ENCODE results near the gene GORAB. TPM values are rescaled to one million over a fixed set of nuclear protein-coding genes. Genes with fewer than 3 reads are reported as not detected.

Gene GORAB
- total and polyA plus RNA-seq, 2 of the 13 experiments (the other 11 are each of a cell fraction or from before 2014, with no cell fraction given): 6.6 to 9.2 TPM

DNA sequence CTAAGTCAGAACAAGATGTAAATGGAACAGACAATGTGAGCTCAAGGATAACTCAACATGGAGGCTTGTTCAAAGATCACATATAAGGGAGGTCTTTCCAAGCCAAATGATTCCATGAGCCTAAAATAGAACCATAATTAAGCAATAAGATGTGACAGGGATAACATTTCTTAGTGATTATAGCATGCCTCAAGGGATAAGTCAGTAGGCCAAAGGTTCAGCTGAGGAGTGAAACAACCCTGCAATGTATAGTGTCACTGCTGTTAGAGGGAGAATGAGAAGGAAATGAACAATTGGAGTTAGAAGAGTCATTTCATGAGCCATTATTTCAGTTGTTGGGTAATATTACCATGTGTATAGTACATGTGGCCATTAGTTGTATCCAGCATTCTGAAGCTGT lies 25.0 kb downstream of the GORAB start:
- H3K27me3 ChIP-seq (ENCODE audit: control insufficient read depth in 1 of 2, insufficient read depth in 2 of 2, low read length in 2 of 2): no peaks in the 10 kb centered on the region
- H4K20me1 ChIP-seq (ENCODE audit: insufficient read depth, low read length): no peaks in the 10 kb centered on the region
- H3K4me1 ChIP-seq (ENCODE audit: insufficient read depth, low read length): no peaks in the 10 kb centered on the region
- POLR2A ChIA-PET: no interaction called here
- TF ChIP-seq ZNF343 (CRISPR knock-in tag; IDR thresholded peaks at IDR 0.05): no peak
- TF ChIP-seq, protein P1, sequence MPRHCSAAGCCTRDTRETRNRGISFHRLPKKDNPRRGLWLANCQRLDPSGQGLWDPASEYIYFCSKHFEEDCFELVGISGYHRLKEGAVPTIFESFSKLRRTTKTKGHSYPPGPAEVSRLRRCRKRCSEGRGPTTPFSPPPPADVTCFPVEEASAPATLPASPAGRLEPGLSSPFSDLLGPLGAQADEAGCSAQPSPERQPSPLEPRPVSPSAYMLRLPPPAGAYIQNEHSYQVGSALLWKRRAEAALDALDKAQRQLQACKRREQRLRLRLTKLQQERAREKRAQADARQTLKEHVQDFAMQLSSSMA (CRISPR knock-in tag; IDR thresholded peaks at IDR 0.05): no peak
- no peak for TF ChIP-seq ZNF253 (CRISPR knock-in tag; IDR thresholded peaks at IDR 0.05; ENCODE audit: borderline replicate concordance)
- no peak for TF ChIP-seq ZBTB7B (CRISPR knock-in tag; IDR thresholded peaks at IDR 0.05)
- TF ChIP-seq LCORL (IDR thresholded peaks at IDR 0.05): no peak
- TF ChIP-seq LCORL (CRISPR knock-in tag; IDR thresholded peaks at IDR 0.05): no peak
- no peak for TF ChIP-seq ZNF761 (CRISPR knock-in tag; conservative IDR thresholded peaks at IDR 0.05)
- TF ChIP-seq KMT2A (CRISPR knock-in tag; IDR thresholded peaks at IDR 0.05): no peak
- TF ChIP-seq NFE2L2 (IDR thresholded peaks at IDR 0.05; ENCODE audit: low read length): no peak
- TF ChIP-seq SMARCC2 (IDR thresholded peaks at IDR 0.05): no peak
- TF ChIP-seq MEF2D (CRISPR knock-in tag; IDR thresholded peaks at IDR 0.05): no peak
- TF ChIP-seq ZNF562 (CRISPR knock-in tag; IDR thresholded peaks at IDR 0.05; ENCODE audit: borderline replicate concordance): no peak
- no peak for TF ChIP-seq ZNF460 (CRISPR knock-in tag; IDR thresholded peaks at IDR 0.05; ENCODE audit: borderline replicate concordance)
- no peak for TF ChIP-seq CC2D1A (CRISPR knock-in tag; IDR thresholded peaks at IDR 0.05)
- no peak overlapping the region for H3K4me3 ChIP-seq (replicated peaks in 1 of 3; ENCODE audit: insufficient read depth in 1 of 3, low read depth in 2 of 3, low read length in 3 of 3)
- DNase-seq (ENCODE audit: low spot score) (no peak), FAIRE-seq (no peak), ATAC-seq (no peak)
- H3K9me3 ChIP-seq (ENCODE audit: low read length): no peaks in the 10 kb centered on the region
- H3K36me3 ChIP-seq (replicated peaks in 1 of 2; ENCODE audit: control insufficient read depth in 1 of 2, insufficient read depth in 2 of 2, low read length in 2 of 2): peaks cover 0 to 9% of the 10 kb centered on the region in 2 experiments; a peak in 4 of 5 replicates
- no peak overlapping the region for H2AFZ ChIP-seq (ENCODE audit: low read length)
- H3K79me2 ChIP-seq (ENCODE audit: insufficient read depth, low read length): no peaks in the 10 kb centered on the region
- in situ Hi-C loops (cut with HindIII; ENCODE audit: extremely low pct_ligation_motif_present, low pct_unique_long_range_greater_than_20kb): no loop called here
- BruUV-seq (replicated peaks): no TSS peak
- intact Hi-C loops (cut with micrococcal nuclease; ENCODE audit: unreplicated experiment): no loop called here
- no peak overlapping the region for H3K27ac ChIP-seq (ENCODE audit: extremely low read length, insufficient read depth, low read length)
- CTCF ChIA-PET (ENCODE audit: low intra/inter-chr PET ratio, low total read pairs): no interaction called here
- no peak overlapping the region for H3K4me2 ChIP-seq (ENCODE audit: low read depth, low read length)
- no peak overlapping the region for H3K9ac ChIP-seq (ENCODE audit: insufficient read depth, low read depth, low read length)

Measured in HepG2 (cell line).